Astrocyte (in vitro differentiated cells and primary cell): Measurements from ENCODE around the gene CYBC1.

Experiments used
- CTCF ChIP-seq: IDR thresholded peaks from 2 replicates; pipeline ENCODE4 v1.5.1; 2011; ENCODE audit warnings: low read depth, mild to moderate bottlenecking, inconsistent platforms, low read length, moderate library complexity; ENCODE audit not compliant: insufficient read depth
- EZH2 ChIP-seq: IDR thresholded peaks from 2 replicates; pipeline ENCODE4 v1.6.1; 2012; ENCODE audit warnings: mild to moderate bottlenecking, low read length, inconsistent platforms; ENCODE audit not compliant: insufficient read depth

- no peak for TF ChIP-seq CTCF
- no peak for TF ChIP-seq EZH2
Observed at GRCh38 chr17:82458885-82459424, 8.4 kb upstream of the CYBC1 start.
